NT2/D1 (cell line): ENCODE results near the gene PTGIR.

Experiments used
- YY1 ChIP-seq: IDR thresholded peaks from 2 replicates; pipeline ENCODE4 v1.6.1; 2011; ENCODE audit not compliant: insufficient read length, insufficient read depth
- ZNF274 ChIP-seq: IDR thresholded peaks from 2 replicates; pipeline ENCODE4 v1.6.1; 2011; ENCODE audit warnings: mild to moderate bottlenecking, low read depth, low read length

DNA sequence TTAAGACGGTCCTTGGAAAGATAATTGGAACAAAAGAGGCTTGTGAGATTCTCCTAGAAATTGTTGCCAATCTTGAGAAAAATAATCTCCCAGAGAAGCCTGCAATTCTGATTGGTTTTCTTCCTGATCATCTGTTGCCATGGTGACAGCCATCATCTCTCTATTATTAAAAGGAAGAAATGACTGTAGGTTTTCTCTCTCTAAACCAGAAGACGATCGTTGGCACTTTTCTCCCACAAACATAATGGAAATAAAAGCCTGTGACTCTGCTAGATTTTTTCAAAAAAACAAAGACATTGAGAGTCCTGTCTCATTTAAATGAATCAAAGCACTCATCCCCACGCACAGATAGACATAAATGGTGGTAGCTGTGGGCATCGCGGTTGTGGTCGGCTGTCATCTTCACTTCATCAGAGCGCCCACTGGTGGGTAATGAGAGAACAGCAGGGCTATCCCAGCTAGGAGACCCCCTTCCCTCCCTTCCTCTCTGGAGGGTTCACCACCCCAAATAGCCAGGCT, 45.5 kb downstream of the PTGIR start:
- no peak for TF ChIP-seq YY1
- no peak for TF ChIP-seq ZNF274
